ENCODE data around the gene MPP2.

Gene MPP2

DNA sequence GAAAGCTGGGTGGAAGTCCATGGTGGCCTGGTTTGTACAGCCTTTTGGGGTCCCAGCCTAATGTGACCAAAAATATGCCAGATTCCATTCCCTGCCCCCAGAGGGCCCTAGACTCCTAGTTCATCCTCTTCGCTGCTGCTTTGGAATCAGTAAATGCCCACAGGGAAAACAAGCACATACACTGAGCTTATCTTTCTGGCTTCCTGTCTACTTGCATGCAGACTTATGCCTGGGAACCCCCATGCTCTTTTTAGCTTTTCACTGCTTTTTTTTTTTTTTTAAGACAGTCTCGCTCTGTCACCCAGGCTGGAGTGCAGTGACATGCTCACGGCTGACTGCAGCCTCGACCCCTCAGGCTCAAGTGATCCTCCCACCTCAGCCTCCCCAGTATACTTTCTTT is 66.5 kb downstream of the MPP2 start (continued):
- TF ChIP-seq SETDB1 (IDR thresholded peaks at IDR 0.05; ENCODE audit: insufficient read length, low read length) (no peak), ZNF335 (tag by site-specific recombination; conservative IDR thresholded peaks at IDR 0.05) (peak; percentile 80), IKZF3 (tag by site-specific recombination; IDR thresholded peaks at IDR 0.05) (0 out of 2 replicates have a peak, but pooled peaks have one; percentile 38)

- no peaks in the 10 kb centered on the region for H3K9me3 ChIP-seq (ENCODE audit: control insufficient read depth, insufficient read depth, low read depth, low read length)
- ChIA-PET POLR2A (interaction anchor here (0.6 to 1.3 kb wide), 3 partner anchors 20 to 275 kb away, joined by 3 to 7 read pairs (median 3); no protein-coding TSS in a partner anchor), CTCF (interaction anchor here (0.6 to 2.9 kb wide), 21 partner anchors 13 to 1646 kb away, joined by 3 to 13 read pairs (median 5); partner anchors contain the start of genes GHDC and MPP2)
- H3K4me3 ChIP-seq (ENCODE audit: low read depth, low read length), result no peak overlapping the region
- TF ChIP-seq PRDM1 (tag by site-specific recombination; IDR thresholded peaks at IDR 0.05) (peak; percentile 92), ZNF24 (tag by site-specific recombination; IDR thresholded peaks at IDR 0.05) (0 out of 2 replicates have a peak, but pooled peaks have one; percentile 43), ZEB2 (tag by site-specific recombination; IDR thresholded peaks at IDR 0.05) (0 out of 2 replicates have a peak, but pooled peaks have one; percentile 24), ZBTB17 (tag by site-specific recombination; IDR thresholded peaks at IDR 0.05) (peak; percentile 64), ELK4 (IDR thresholded peaks at IDR 0.05; ENCODE audit: borderline replicate concordance, low read depth, low read length) (no peak), ZNF366 (tag by site-specific recombination; conservative IDR thresholded peaks at IDR 0.05) (peak; percentile 84), IKZF3 (tag by site-specific recombination; IDR thresholded peaks at IDR 0.05) (0 out of 2 replicates have a peak, but pooled peaks have one; percentile 57), GLIS1 (tag by site-specific recombination; IDR thresholded peaks at IDR 0.05) (no peak), SCRT2 (tag by site-specific recombination; IDR thresholded peaks at IDR 0.05) (peak; percentile 97), ZNF600 (tag by site-specific recombination; IDR thresholded peaks at IDR 0.05) (0 out of 2 replicates have a peak, but pooled peaks have one; percentile 7), BCL11A (tag by site-specific recombination; IDR thresholded peaks at IDR 0.05; ENCODE audit: low read depth) (no peak), ZNF335 (tag by site-specific recombination; conservative IDR thresholded peaks at IDR 0.05) (peak; percentile 59; the same call in 1 of the 2 replicates), ZNF660 (tag by site-specific recombination; IDR thresholded peaks at IDR 0.05) (0 out of 2 replicates have a peak, but pooled peaks have one; percentile 10), SCRT1 (tag by site-specific recombination; IDR thresholded peaks at IDR 0.05; ENCODE audit: borderline replicate concordance) (peak; percentile 67), KLF1 (tag by site-specific recombination; IDR thresholded peaks at IDR 0.05) (peak; percentile 31), ZNF837 (tag by site-specific recombination; IDR thresholded peaks at IDR 0.05) (no peak), ZNF394 (tag by site-specific recombination; IDR thresholded peaks at IDR 0.05; ENCODE audit: borderline replicate concordance) (peak; percentile 27; the same call in 1 of the 2 replicates)
- TF ChIP-seq, protein P1, sequence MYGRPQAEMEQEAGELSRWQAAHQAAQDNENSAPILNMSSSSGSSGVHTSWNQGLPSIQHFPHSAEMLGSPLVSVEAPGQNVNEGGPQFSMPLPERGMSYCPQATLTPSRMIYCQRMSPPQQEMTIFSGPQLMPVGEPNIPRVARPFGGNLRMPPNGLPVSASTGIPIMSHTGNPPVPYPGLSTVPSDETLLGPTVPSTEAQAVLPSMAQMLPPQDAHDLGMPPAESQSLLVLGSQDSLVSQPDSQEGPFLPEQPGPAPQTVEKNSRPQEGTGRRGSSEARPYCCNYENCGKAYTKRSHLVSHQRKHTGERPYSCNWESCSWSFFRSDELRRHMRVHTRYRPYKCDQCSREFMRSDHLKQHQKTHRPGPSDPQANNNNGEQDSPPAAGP (tag by site-specific recombination; IDR thresholded peaks at IDR 0.05), result peak; percentile 27
- TF ChIP-seq, protein P2, sequence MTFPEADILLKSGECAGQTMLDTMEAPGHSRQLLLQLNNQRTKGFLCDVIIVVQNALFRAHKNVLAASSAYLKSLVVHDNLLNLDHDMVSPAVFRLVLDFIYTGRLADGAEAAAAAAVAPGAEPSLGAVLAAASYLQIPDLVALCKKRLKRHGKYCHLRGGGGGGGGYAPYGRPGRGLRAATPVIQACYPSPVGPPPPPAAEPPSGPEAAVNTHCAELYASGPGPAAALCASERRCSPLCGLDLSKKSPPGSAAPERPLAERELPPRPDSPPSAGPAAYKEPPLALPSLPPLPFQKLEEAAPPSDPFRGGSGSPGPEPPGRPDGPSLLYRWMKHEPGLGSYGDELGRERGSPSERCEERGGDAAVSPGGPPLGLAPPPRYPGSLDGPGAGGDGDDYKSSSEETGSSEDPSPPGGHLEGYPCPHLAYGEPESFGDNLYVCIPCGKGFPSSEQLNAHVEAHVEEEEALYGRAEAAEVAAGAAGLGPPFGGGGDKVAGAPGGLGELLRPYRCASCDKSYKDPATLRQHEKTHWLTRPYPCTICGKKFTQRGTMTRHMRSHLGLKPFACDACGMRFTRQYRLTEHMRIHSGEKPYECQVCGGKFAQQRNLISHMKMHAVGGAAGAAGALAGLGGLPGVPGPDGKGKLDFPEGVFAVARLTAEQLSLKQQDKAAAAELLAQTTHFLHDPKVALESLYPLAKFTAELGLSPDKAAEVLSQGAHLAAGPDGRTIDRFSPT (tag by site-specific recombination; IDR thresholded peaks at IDR 0.05), result peak; percentile 31; the same call in 1 of the 2 replicates
- TF ChIP-seq, protein P3, sequence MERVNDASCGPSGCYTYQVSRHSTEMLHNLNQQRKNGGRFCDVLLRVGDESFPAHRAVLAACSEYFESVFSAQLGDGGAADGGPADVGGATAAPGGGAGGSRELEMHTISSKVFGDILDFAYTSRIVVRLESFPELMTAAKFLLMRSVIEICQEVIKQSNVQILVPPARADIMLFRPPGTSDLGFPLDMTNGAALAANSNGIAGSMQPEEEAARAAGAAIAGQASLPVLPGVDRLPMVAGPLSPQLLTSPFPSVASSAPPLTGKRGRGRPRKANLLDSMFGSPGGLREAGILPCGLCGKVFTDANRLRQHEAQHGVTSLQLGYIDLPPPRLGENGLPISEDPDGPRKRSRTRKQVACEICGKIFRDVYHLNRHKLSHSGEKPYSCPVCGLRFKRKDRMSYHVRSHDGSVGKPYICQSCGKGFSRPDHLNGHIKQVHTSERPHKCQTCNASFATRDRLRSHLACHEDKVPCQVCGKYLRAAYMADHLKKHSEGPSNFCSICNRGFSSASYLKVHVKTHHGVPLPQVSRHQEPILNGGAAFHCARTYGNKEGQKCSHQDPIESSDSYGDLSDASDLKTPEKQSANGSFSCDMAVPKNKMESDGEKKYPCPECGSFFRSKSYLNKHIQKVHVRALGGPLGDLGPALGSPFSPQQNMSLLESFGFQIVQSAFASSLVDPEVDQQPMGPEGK (tag by site-specific recombination; IDR thresholded peaks at IDR 0.05), result 0 out of 2 replicates have a peak, but pooled peaks have one; percentile 14
- peaks cover 14% of the 10 kb centered on the region for H3K4me1 ChIP-seq (ENCODE audit: control insufficient read depth, insufficient read depth, low read length)
- H3K27ac ChIP-seq (ENCODE audit: extremely low read depth, low read depth, low read length), result no peak overlapping the region
- no peaks in the 10 kb centered on the region for H3K36me3 ChIP-seq (ENCODE audit: control insufficient read depth in 2 of 2, insufficient read depth in 1 of 2, low read length in 2 of 2)
Measured at GRCh38 chr17:43839670-43840108, 67.6 kb downstream of the MPP2 start.
